ENCODE data around the gene LCTL.

- TF ChIP-seq POLR2A (IDR thresholded peaks at IDR 0.05) (no peak), CTCF (IDR thresholded peaks at IDR 0.05) (no peak)
Measured at GRCh38 chr15:66601521-66601920, 35.7 kb upstream of the LCTL start.

All from testis (tissue), 2 donors.